HG02798 (cell line): ENCODE results near the gene FEM1B.

Experiments used
- ATAC-seq: cut with Tn5 transposase; IDR thresholded peaks from one replicate; pipeline ENCODE4 v1.9.1; 2021; ENCODE audit warnings: mild to moderate bottlenecking; ENCODE audit not compliant: unreplicated experiment, poor library complexity

Gene FEM1B

GRCh38 chr15:68340726-68341671, 63.5 kb downstream of the FEM1B start:
- ATAC-seq, result no peak

GRCh38 chr15:68341760-68342725, 64.5 kb downstream of the FEM1B start:
- ATAC-seq, result no peak

GRCh38 chr15:68343579-68344225, 66.2 kb downstream of the FEM1B start:
- no peak for ATAC-seq

GRCh38 chr15:68344600-68344999, 67.1 kb downstream of the FEM1B start:
- no peak for ATAC-seq
